Type B pancreatic cell (in vitro differentiated cells): ENCODE measurements around the gene EHBP1L1. TPM values are rescaled to one million over a fixed set of nuclear protein-coding genes. Genes with fewer than 3 reads are reported as not detected.

Source experiments
- DNase-seq: peaks from one replicate; pipeline ENCODE4 v3.0.0; 2021; ENCODE audit warnings: mixed read lengths; ENCODE audit not compliant: unreplicated experiment; ENCODE audit errors: extremely low spot score
- H3K27ac Mint-ChIP-seq: 2 replicates; pipeline ENCODE4 v1.8.0; 2021; ENCODE audit warnings: mild to moderate bottlenecking, mixed read lengths
- H3K27me3 Mint-ChIP-seq: 2 replicates; pipeline ENCODE4 v1.8.0; 2021; ENCODE audit warnings: mixed read lengths
- H3K36me3 Mint-ChIP-seq: 2 replicates; pipeline ENCODE4 v1.8.0; 2021; ENCODE audit warnings: mixed read lengths
- H3K4me1 Mint-ChIP-seq: one replicate; pipeline ENCODE4 v1.8.0; 2021; ENCODE audit warnings: mixed read lengths; ENCODE audit not compliant: unreplicated experiment
- H3K4me3 Mint-ChIP-seq: 2 replicates; pipeline ENCODE4 v1.8.0; 2021; ENCODE audit warnings: mild to moderate bottlenecking, mixed read lengths
- H3K9me3 Mint-ChIP-seq: 2 replicates; pipeline ENCODE4 v1.8.0; 2021; ENCODE audit warnings: mixed read lengths
- CTCF ChIP-seq: fragments of 200-600 bp; sonication (generic); conservative IDR thresholded peaks from 2 replicates; pipeline ENCODE4 v1.5.0; 2021; ENCODE audit warnings: antibody characterized with exemption, mild to moderate bottlenecking
- long read RNA-seq: library from polyadenylated mRNA; unstranded; transcript quantifications from one replicate; pipeline ENCODE4 v2.0.0, GENCODE V29; 2020
- total RNA-seq: library from RNA; stranded (reverse); gene quantifications from 2 replicates; pipeline ENCODE4 v1.2.1, GENCODE V29; 2021; ENCODE audit warnings: low replicate concordance

The EHBP1L1 gene
- total RNA-seq: 10.9 and 14.7 TPM in 2 replicates
- long read RNA-seq: 0 reads

DNA sequence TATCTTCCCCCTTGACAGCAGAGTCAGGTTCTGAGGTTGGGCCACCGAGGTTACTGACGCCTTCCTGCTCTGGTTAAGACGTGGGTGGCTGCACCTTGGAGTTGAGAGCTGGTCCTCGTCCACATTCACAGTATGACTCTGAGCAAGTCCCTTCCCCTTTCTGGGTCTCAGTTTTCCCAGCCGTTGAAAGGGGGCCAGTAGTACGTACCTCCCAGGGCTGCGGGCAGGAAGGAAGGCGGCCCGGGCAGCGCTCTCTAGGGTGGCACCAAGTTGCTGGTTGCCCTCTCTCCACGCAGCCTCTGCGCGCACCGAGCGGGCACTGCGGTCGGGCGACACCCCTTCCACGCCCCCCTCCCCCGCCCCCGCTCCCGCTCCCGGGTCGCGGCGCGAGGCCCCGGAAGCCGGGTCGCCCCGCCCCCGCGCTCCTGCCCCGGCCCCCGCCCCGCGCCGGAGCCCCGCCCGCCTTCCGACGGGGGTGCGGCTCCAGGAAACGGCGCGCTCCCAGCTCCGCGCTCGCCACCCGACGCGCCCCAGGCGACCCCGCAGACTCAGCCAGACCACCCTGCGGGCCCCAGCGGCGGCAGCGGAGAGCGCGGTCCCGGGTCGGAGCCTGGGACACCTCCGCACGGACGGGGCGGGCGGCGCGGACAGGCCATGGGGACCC is at the start of gene EHBP1L1:
TSS of gene EHBP1L1 (plus strand) at position 486 of the 664 bp plus-strand sequence. CDS start 250 bp downstream, outside the sequence.
- Mint-ChIP-seq H3K4me1 (peaks cover 25% of the 10 kb centered on the region), H3K4me3 (peak within 1 kb of the TSS; percentile 88), H3K27me3 (peaks cover 17% of the 10 kb centered on the region), H3K9me3 (no peaks in the 10 kb centered on the region), H3K36me3 (no peaks in the 10 kb centered on the region), H3K27ac (peak within 1 kb of the TSS; percentile 80)
- TF ChIP-seq CTCF: no peak
- no peak for DNase-seq

GRCh38 chr11:65526744-65527143 is 49.1 kb upstream of the EHBP1L1 start:
- Mint-ChIP-seq H3K27ac (no peak overlapping the region), H3K36me3 (peaks cover 7% of the 10 kb centered on the region), H3K4me1 (peaks cover 27% of the 10 kb centered on the region), H3K9me3 (no peaks in the 10 kb centered on the region), H3K27me3 (no peaks in the 10 kb centered on the region), H3K4me3 (peak overlapping the region; percentile 89)
- TF ChIP-seq CTCF: no peak
- no peak for DNase-seq

- Mint-ChIP-seq H3K36me3 (peaks cover 7% of the 10 kb centered on the region), H3K9me3 (no peaks in the 10 kb centered on the region), H3K4me1 (peaks cover 13% of the 10 kb centered on the region), H3K27ac (peak overlapping the region; percentile 32), H3K27me3 (no peaks in the 10 kb centered on the region), H3K4me3 (peak overlapping the region; percentile 27)
- TF ChIP-seq CTCF: no peak
- no peak for DNase-seq
These were observed 47.0 kb upstream of the EHBP1L1 start for GRCh38 chr11:65528819-65529350.

- Mint-ChIP-seq H3K27me3 (no peaks in the 10 kb centered on the region), H3K36me3 (peaks cover 11% of the 10 kb centered on the region), H3K9me3 (no peaks in the 10 kb centered on the region), H3K4me3 (no peak overlapping the region), H3K4me1 (peaks cover 8% of the 10 kb centered on the region), H3K27ac (no peak overlapping the region)
- TF ChIP-seq CTCF: no peak
- DNase-seq: no peak
These were observed 46.2 kb upstream of the EHBP1L1 start for GRCh38 chr11:65529475-65530156.

- TF ChIP-seq CTCF: peak; percentile 63
- DNase-seq: no peak
- Mint-ChIP-seq H3K4me3 (peak overlapping the region; percentile 31), H3K36me3 (peaks cover 13% of the 10 kb centered on the region), H3K4me1 (peaks cover 7% of the 10 kb centered on the region), H3K27ac (no peak overlapping the region), H3K27me3 (no peaks in the 10 kb centered on the region), H3K9me3 (no peaks in the 10 kb centered on the region)
These were observed 45.7 kb upstream of the EHBP1L1 start for GRCh38 chr11:65530157-65530496.
